Epithelial cell of proximal tubule (primary cell): ENCODE data around the gene STUB1. TPM values are rescaled to one million over a fixed set of nuclear protein-coding genes. Genes with fewer than 3 reads are reported as not detected.
A peak's percentile ranks its signal among the peaks of the same experiment; 100 is the strongest.

ENCODE experiments used
- DNase-seq: peaks from one replicate; pipeline ENCODE4 v3.0.0-alpha.2; 2011; ENCODE audit warnings: low read depth
- H3K4me3 ChIP-seq: 2 replicates; pipeline ENCODE4 v1.5.1; 2011; ENCODE audit warnings: low read depth, mild to moderate bottlenecking, low read length
- total RNA-seq: library from RNA; depleted of rRNA; stranded (reverse); fragments of >200 nt; gene quantifications from 2 replicates; pipeline ENCODE4 v1.2.3, GENCODE V29; 2015
- TF ChIP-seq, protein P1 (sequence below): conservative IDR thresholded peaks from 2 replicates; pipeline ENCODE4 v1.5.1; 2012; ENCODE audit warnings: low read depth, mild to moderate bottlenecking, low read length

STUB1 gene
- total RNA-seq, 1 donor from 2014 or later, result 158 TPM

DNA sequence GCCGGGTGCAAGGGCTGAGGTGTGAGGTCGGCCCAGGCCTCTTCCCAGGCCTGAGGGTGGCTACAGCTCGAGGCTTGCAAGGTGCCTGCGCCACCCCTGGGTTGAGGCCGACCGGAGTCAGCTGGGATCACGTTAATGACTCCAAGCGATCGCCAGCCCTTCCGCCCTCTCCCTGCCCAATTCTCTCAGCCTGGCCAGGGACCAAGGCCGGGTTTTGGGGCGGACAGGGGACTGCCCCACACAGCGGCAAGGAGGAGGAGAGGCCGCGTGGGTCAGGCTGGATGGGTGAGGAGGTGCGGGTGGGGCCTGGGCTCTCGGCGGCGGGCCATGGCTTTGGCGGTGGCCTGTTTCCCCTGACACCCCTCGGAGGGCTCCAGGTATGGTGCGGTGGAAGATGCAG, 13.2 kb downstream of the STUB1 start:
- TF ChIP-seq, protein P1, sequence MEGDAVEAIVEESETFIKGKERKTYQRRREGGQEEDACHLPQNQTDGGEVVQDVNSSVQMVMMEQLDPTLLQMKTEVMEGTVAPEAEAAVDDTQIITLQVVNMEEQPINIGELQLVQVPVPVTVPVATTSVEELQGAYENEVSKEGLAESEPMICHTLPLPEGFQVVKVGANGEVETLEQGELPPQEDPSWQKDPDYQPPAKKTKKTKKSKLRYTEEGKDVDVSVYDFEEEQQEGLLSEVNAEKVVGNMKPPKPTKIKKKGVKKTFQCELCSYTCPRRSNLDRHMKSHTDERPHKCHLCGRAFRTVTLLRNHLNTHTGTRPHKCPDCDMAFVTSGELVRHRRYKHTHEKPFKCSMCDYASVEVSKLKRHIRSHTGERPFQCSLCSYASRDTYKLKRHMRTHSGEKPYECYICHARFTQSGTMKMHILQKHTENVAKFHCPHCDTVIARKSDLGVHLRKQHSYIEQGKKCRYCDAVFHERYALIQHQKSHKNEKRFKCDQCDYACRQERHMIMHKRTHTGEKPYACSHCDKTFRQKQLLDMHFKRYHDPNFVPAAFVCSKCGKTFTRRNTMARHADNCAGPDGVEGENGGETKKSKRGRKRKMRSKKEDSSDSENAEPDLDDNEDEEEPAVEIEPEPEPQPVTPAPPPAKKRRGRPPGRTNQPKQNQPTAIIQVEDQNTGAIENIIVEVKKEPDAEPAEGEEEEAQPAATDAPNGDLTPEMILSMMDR, result no peak
- H3K4me3 ChIP-seq, result no peak overlapping the region
- DNase-seq, result no peak

DNA sequence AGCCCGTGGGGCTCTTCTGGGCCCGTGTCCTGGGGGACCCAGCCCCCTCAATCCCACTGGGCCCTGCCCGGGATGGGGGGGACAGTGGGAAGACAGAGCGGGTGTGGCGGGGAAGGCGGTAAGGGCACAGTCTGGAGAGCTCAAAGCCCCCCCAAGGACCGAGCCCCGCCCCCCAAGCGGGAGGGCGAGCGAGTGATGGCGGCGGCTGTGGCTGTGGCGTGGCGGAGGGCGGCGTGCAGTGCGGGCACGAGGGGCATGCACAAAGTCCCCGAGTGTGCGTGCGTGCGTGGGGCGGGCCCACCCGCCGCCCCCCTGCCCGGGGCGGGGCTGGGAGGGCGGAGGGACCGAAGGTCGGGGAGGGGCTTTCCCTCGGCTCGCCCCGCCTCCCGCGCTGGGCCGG, 13.6 kb downstream of the STUB1 start:
- no peak overlapping the region for H3K4me3 ChIP-seq
- DNase-seq, result no peak
- TF ChIP-seq, protein P1, result no peak

DNA sequence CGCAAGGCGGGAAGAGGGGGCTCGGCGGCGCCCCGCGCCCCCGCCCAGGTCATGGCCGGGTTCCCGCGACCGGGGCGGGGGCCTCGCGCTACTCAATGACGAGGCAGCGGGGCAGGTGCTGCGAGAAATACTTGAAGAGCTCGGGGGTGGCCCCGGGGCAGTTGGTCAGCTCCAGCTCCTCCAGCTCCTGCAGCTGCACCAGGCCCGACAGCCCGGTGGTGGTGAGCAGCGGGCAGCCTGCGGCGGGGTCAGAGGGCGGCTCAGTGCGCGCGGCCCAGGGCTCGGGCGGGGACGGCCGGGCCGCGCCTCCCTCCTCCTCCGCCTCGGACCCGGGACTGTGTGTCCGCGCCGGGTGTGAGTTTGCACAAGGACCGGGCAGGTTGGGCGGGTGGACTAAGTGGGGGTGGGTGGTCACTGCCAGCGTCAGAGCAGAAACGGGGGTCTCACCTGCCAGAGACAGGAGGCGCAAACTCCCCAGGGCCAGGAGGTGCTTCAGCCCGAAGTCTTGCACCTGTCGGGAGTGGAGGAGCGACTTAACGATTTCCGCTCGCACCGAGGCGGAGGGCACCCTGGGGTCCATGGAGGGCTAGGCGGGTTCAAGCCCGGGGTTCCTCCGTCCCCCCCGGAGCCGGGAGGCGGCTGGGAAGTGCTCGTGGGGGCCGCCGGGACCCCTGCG, 14.1 kb downstream of the STUB1 start:
- peak overlapping the region; percentile 8 for H3K4me3 ChIP-seq
- TF ChIP-seq, protein P1, result no peak
- DNase-seq, result no peak

DNA sequence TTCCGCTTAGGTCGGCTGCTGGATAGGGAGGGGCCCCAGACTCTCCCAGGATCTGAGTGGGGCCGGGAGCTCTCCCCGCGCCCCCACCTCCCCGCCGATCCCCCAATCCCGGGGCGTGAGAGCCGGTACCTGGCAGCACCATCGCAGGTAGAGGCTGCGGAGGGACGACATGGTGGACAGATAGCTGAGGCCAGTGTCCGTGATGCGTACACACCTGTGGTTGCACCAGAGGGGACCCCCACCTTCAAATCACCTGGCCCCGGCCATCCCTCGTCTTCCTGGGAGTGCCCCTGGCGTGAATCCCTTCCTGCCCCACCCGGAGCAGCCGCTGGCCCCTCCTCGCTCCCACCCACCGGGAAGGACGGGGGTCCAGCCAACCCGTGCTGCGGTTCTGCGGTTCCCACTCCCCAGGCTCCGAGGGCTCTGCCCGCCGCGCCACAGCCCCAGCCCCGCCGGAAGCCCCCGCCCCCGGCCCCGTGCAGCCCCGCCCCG, 14.7 kb downstream of the STUB1 start:
- peak overlapping the region; percentile 8 for H3K4me3 ChIP-seq
- TF ChIP-seq, protein P1, result no peak
- no peak for DNase-seq

DNA sequence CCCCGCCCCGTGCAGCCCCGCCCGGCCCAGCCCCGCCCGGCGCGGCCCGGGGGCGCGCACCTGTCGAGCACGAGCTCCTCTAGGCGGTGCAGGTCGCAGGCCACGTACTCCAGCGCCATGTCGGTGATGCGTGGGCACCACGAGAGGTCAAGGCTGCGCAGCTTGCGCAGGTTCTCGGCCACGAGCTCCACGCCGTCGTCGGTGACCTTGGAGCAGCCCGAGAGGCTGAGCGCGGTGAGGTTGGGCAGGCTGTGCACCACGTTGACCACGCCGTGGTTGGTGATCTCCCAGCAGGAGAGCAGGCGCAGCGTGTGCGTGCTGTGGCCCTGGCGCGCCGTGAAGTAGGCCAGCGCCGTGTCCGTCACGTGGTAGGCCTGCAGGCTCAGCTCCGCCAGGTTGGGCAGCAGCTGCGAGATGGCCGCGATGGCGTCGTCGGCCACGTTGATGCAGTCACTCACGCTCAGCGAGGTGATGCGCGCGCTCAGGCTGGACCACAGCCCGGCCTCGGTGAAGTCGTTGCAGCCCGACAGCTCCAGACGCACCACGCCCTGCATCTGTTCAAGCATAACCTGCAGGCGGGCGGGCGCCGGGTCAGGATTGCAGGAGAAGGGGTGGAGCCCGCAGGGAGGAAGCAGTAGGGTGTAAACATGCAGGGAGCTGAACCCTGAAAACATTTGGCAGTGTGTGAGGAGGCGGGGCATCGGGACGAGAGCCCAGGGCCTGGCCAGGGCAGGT, 15.3 kb downstream of the STUB1 start:
- peak overlapping the region; percentile 23 for H3K4me3 ChIP-seq
- no peak for DNase-seq
- TF ChIP-seq, protein P1, result no peak

DNA sequence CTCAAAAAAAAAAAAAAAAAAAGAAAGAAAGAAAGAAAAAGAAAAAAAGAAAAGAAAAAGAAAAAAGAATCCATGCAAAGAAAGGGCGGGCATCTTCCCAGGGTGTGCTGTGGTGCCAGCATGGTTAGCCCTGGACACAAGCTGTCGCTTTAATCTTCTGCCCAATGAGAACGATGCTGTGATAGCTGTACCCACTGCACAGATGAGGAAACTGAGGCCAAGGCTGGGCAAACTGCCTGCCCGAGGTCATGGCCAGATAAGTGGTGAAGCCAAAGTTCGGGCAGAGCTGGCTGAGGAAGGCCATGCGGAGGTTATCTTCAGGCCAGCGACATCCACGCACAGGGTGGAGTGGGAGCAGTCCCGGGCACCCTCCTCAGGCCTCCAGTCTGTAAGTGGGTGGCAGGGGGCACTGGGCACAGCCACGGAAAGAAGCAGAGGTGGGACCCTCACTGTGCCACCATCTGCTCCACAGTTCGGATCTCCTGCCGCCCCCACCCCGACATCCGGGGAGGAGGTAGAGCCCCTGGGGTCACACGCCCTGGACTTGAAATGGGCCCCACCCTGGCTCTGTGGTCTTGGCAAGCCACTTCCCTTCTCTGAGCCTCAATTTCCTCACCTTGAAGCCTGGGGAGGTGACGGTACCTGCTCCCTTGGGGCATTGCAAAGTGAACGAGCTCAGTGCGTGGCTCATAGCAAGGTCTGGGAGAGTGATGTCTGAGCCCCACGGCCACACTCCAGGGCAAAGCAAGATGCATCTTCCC, 18.9 kb downstream of the STUB1 start:
- TF ChIP-seq, protein P1, result no peak
- H3K4me3 ChIP-seq, result no peak overlapping the region

More for the DNA sequence above, 18.9 kb downstream of the STUB1 start:
- DNase-seq, result no peak
